Measurements from ENCODE around the gene SHISA6.

SHISA6 gene

DNA sequence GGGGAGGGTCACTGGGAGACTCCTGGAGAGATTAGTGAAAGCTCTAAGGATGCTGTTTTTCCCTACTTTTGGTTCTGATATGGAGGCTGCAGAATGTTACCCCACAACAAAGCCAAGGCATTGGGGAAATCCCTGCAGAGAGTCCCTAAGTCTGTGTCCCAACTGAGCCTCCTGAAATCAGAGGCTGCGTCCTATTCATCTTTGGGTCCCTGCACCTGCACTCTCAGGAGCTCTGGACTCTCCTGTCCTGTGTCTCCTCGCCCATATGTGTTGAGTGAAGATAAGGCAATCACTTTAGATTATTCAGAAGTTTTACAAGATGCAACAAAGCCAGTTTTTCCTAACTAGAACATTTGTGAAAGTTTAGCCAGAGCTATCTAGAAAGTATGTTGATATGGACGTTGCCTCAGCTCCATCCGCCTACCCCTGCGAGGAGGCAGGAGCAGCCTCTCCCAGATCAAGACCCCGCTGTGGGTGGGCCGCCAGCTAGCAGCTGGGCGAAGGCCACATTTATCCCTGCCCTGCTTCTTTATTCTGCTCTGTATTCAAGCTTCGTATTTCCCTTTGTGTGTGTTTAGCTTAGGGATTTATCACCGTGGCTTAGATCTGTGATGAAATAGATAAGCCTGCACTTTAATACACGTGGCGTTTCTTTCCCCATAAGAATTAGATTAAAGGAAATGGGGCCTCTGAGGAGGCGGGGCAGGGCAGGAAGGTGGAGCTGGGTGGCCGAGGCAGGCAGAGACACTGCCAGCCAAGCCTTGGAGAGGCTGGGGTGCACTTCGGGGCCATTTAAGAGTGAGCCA is 37.4 kb downstream of the SHISA6 start:
- no peak for FAIRE-seq
- TF ChIP-seq, protein P1, sequence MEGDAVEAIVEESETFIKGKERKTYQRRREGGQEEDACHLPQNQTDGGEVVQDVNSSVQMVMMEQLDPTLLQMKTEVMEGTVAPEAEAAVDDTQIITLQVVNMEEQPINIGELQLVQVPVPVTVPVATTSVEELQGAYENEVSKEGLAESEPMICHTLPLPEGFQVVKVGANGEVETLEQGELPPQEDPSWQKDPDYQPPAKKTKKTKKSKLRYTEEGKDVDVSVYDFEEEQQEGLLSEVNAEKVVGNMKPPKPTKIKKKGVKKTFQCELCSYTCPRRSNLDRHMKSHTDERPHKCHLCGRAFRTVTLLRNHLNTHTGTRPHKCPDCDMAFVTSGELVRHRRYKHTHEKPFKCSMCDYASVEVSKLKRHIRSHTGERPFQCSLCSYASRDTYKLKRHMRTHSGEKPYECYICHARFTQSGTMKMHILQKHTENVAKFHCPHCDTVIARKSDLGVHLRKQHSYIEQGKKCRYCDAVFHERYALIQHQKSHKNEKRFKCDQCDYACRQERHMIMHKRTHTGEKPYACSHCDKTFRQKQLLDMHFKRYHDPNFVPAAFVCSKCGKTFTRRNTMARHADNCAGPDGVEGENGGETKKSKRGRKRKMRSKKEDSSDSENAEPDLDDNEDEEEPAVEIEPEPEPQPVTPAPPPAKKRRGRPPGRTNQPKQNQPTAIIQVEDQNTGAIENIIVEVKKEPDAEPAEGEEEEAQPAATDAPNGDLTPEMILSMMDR (IDR thresholded peaks at IDR 0.05; ENCODE audit: insufficient read depth, missing control alignments): no peak

DNA sequence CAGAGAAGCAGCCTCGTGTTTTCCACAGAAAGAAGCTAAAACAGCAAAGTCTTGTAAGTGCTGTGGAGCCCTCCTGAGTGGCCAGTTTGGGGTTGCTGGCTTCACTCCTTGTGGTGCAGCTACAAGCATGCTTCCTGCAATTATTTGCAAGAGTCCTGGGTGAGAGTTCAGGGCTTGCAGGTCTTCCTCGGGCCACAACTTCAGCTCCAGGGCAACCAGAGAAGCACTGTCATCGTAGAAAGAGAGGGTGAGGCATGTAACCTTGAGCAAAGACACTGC is 37.9 kb downstream of the SHISA6 start:
- TF ChIP-seq, protein P1 (IDR thresholded peaks at IDR 0.05; ENCODE audit: insufficient read depth, missing control alignments): no peak
- FAIRE-seq (no peak), DNase-seq (ENCODE audit: insufficient read length, low spot score) (no peak)

More for the DNA sequence above, 37.4 kb downstream of the SHISA6 start:
- peak; percentile 39 for DNase-seq (ENCODE audit: insufficient read length, low spot score)

DNA sequence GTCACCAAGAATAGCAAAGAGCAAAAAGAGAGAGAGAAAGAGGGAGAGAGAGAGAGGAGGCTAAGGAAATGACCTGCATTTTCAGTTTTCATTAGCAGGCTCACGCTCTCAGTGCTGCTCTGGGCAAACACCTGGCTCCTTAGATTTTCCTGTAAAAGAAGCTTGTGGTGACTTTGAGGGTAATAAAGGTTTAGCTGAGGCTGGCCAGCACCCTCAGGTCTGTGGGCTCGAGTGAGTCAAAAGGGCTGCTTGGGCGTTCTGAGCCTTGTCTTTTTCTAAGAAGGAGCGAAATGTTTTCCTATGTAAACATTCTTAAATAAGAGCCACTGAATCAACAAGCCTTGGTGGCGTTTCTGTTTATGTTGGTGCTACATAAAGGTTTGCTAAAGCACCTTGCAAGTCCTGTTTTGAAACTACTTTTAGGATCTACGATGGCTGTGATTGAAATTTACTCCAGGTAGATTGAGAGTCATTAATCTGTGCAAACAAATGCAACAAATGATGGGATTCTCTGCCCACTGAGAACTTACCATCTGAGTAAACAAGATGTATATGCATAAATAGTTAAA is 38.8 kb downstream of the SHISA6 start:
- DNase-seq (ENCODE audit: insufficient read length, low spot score) (no peak), FAIRE-seq (no peak)
- TF ChIP-seq, protein P1 (IDR thresholded peaks at IDR 0.05; ENCODE audit: insufficient read depth, missing control alignments): no peak

DNA sequence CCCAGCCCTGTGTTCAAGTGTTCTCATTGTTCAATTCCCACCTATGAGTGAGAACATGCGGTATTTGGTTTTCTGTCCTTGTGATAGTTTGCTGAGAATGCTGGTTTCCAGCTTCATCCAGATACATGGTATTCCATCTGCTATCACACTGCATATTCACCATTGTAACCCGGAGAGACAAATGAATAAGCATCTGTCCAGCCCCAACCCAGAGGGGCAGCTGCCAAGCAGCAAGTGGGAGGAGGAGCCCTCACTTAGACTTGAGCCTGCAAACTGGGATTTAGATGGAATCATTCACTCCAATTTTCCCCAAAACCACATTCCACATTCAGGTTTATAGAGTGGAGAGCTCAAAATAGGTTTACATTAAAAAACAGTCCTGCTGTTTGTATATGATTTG is 41.6 kb downstream of the SHISA6 start:
- FAIRE-seq (no peak), DNase-seq (ENCODE audit: insufficient read length, low spot score) (no peak)
- TF ChIP-seq, protein P1 (IDR thresholded peaks at IDR 0.05; ENCODE audit: insufficient read depth, missing control alignments): no peak

DNA sequence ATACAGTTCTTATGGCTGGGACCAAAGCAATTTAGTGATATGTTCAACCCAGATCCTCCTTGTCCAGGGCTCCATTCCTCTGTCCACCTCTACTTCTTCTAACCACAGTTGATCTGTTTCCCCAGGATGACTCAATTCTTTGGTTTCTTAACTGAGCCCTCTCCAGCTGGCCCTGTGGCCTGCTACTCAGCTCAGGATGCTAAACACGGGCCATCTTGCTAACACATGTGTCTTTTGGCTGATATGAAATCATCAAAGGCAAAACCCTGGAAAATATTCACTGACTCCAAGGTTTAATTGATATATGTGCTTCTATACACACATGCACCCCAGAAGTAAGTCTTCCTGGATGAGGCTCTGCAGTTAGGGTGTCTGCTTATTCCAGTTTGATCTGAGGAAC is 43.8 kb downstream of the SHISA6 start:
- FAIRE-seq (no peak), DNase-seq (ENCODE audit: insufficient read length, low spot score) (no peak)
- TF ChIP-seq, protein P1 (IDR thresholded peaks at IDR 0.05; ENCODE audit: insufficient read depth, missing control alignments): no peak

DNA sequence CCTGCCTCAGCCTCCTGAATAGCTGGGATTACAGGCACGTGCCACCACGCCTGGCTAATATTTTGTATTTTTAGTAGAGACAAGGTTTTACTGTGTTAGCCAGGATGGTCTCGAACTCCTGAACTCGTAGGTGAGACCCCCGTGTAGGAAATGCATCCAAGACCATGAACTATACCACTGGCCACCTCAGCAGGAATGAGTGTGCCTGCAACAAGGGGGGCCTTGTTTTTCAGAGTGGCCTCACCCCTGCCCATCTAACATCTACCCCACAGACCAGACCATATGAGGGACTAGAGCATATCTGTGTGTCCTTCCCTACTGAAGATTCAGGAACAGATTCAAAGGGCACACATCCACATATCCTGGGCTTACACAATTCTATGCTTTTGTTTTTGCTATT is 44.9 kb downstream of the SHISA6 start:
- FAIRE-seq: no peak
- no peak for DNase-seq (ENCODE audit: insufficient read length, low spot score)
- TF ChIP-seq, protein P1 (IDR thresholded peaks at IDR 0.05; ENCODE audit: insufficient read depth, missing control alignments): no peak

DNA sequence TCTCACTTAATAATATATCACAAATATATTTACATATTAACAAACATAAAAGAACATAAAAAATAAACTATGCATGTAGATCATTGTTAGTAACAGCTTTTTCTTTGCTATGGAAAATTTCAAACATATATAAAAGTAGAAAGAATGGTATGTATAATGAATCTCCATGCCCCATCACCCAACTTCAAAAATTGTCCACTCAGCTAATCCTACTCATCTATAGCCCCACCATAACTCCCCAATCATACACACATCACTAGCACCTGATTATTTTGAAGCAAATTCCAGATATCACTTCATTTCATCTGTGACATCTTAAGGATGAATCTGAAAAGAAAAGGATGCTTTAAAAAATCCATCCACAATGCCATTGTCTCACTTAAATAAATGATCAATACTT is 46.8 kb downstream of the SHISA6 start:
- TF ChIP-seq, protein P1 (IDR thresholded peaks at IDR 0.05; ENCODE audit: insufficient read depth, missing control alignments): no peak
- DNase-seq (ENCODE audit: insufficient read length, low spot score) (no peak), FAIRE-seq (no peak)
